ENCODE results near the gene ATP5PF.
A peak's percentile ranks its signal among the peaks of the same experiment; 100 is the strongest.
"Not testable (repeated sequence)": the region's sequence is repeated elsewhere in the genome, so short reads cannot be mapped to it uniquely, and the experiment has no call there.

ATP5PF gene

GRCh38 chr21:25721987-25722386 lies 12.7 kb downstream of the ATP5PF start:
- no peak for DNase-seq

GRCh38 chr21:25717491-25718147 lies 17.1 kb downstream of the ATP5PF start:
- DNase-seq = no peak

- not testable (repeated sequence) for DNase-seq
These were observed 20.6 kb downstream of the ATP5PF start for GRCh38 chr21:25714066-25714465.

- DNase-seq = no peak
These were observed 24.2 kb downstream of the ATP5PF start for GRCh38 chr21:25710550-25710949.

- no peak for DNase-seq
These were observed 24.9 kb downstream of the ATP5PF start for GRCh38 chr21:25709684-25710265.

- peak; percentile 9 for DNase-seq
These were observed 26.1 kb downstream of the ATP5PF start for GRCh38 chr21:25708467-25709065.

GRCh38 chr21:25701529-25701928 lies 33.2 kb downstream of the ATP5PF start:
- no peak for DNase-seq

GRCh38 chr21:25700741-25701140 lies 34.0 kb downstream of the ATP5PF start:
- DNase-seq = no peak

GRCh38 chr21:25695461-25695860 lies 39.2 kb downstream of the ATP5PF start:
- not testable (repeated sequence) for DNase-seq

- no peak for DNase-seq
These were observed 42.7 kb downstream of the ATP5PF start for GRCh38 chr21:25691976-25692375.

GRCh38 chr21:25689226-25689625 lies 45.5 kb downstream of the ATP5PF start:
- no peak for DNase-seq

- no peak for DNase-seq
These were observed 46.2 kb downstream of the ATP5PF start for GRCh38 chr21:25688275-25689155.

GRCh38 chr21:25687787-25688186 lies 46.9 kb downstream of the ATP5PF start:
- no peak for DNase-seq

- no peak for DNase-seq
These were observed 52.3 kb downstream of the ATP5PF start for GRCh38 chr21:25682382-25682781.

GRCh38 chr21:25676451-25676850 lies 58.3 kb downstream of the ATP5PF start:
- no peak for DNase-seq

Measured in T1000 (cell line).